ENCODE measurements around the gene NRP1.

The NRP1 gene

GRCh38 chr10:33165911-33166310 lies 168.6 kb downstream of the NRP1 start:
- no peak overlapping the region for H3K4me2 ChIP-seq (ENCODE audit: low read length)
- H3K27ac ChIP-seq: no peak overlapping the region
- no peak overlapping the region for H2AFZ ChIP-seq
- H3K9ac ChIP-seq: no peak overlapping the region
- no peaks in the 10 kb centered on the region for H3K9me3 ChIP-seq (ENCODE audit: control insufficient read depth, low read length)
- H3K27me3 ChIP-seq (ENCODE audit: control insufficient read depth, insufficient read depth, low read length): no peaks in the 10 kb centered on the region
- no peak overlapping the region for H3K4me3 ChIP-seq (ENCODE audit: low read depth, low read length)
- no peaks in the 10 kb centered on the region for H3K79me2 ChIP-seq
- H3K36me3 ChIP-seq (ENCODE audit: control insufficient read depth, insufficient read depth, low read length): no peaks in the 10 kb centered on the region
- TF ChIP-seq CTCF (IDR thresholded peaks at IDR 0.05): no peak
- no peaks in the 10 kb centered on the region for H3K4me1 ChIP-seq

- no peaks in the 10 kb centered on the region for H3K79me2 ChIP-seq
- no peak overlapping the region for H3K9ac ChIP-seq
- no peak for TF ChIP-seq CTCF (IDR thresholded peaks at IDR 0.05)
- H3K27ac ChIP-seq: no peak overlapping the region
- H3K36me3 ChIP-seq (ENCODE audit: control insufficient read depth, insufficient read depth, low read length): no peaks in the 10 kb centered on the region
- no peak overlapping the region for H2AFZ ChIP-seq
- H3K9me3 ChIP-seq (ENCODE audit: control insufficient read depth, low read length): no peaks in the 10 kb centered on the region
- no peaks in the 10 kb centered on the region for H3K4me1 ChIP-seq
- no peak overlapping the region for H3K4me3 ChIP-seq (ENCODE audit: low read depth, low read length)
- H3K27me3 ChIP-seq (ENCODE audit: control insufficient read depth, insufficient read depth, low read length): no peaks in the 10 kb centered on the region
- H3K4me2 ChIP-seq (ENCODE audit: low read length): no peak overlapping the region
Observed at GRCh38 chr10:33164060-33164709, 170.3 kb downstream of the NRP1 start.

- no peaks in the 10 kb centered on the region for H3K79me2 ChIP-seq
- H3K4me2 ChIP-seq (ENCODE audit: low read length): no peak overlapping the region
- no peaks in the 10 kb centered on the region for H3K27me3 ChIP-seq (ENCODE audit: control insufficient read depth, insufficient read depth, low read length)
- no peak overlapping the region for H3K4me3 ChIP-seq (ENCODE audit: low read depth, low read length)
- no peaks in the 10 kb centered on the region for H3K36me3 ChIP-seq (ENCODE audit: control insufficient read depth, insufficient read depth, low read length)
- H3K4me1 ChIP-seq: no peaks in the 10 kb centered on the region
- H3K9me3 ChIP-seq (ENCODE audit: control insufficient read depth, low read length): no peaks in the 10 kb centered on the region
- no peak for TF ChIP-seq CTCF (IDR thresholded peaks at IDR 0.05)
- no peak overlapping the region for H3K27ac ChIP-seq
- H2AFZ ChIP-seq: no peak overlapping the region
- no peak overlapping the region for H3K9ac ChIP-seq
Observed at GRCh38 chr10:33162248-33162575, 172.3 kb downstream of the NRP1 start.

- TF ChIP-seq CTCF (IDR thresholded peaks at IDR 0.05): no peak
- H3K27ac ChIP-seq: no peak overlapping the region
Observed at GRCh38 chr10:33161550-33162247, 172.8 kb downstream of the NRP1 start.

GRCh38 chr10:33160151-33160550 lies 174.3 kb downstream of the NRP1 start:
- Histone ChIP-seq H3K36me3 (ENCODE audit: control insufficient read depth, insufficient read depth, low read length) (no peaks in the 10 kb centered on the region), H3K4me2 (ENCODE audit: low read length) (no peak overlapping the region), H3K4me3 (ENCODE audit: low read depth, low read length) (no peak overlapping the region), H3K9ac (no peak overlapping the region), H3K27me3 (ENCODE audit: control insufficient read depth, insufficient read depth, low read length) (no peaks in the 10 kb centered on the region), H2AFZ (no peak overlapping the region), H3K79me2 (no peaks in the 10 kb centered on the region), H3K4me1 (no peaks in the 10 kb centered on the region), H3K9me3 (ENCODE audit: control insufficient read depth, low read length) (no peaks in the 10 kb centered on the region), H3K27ac (no peak overlapping the region)
- TF ChIP-seq CTCF (IDR thresholded peaks at IDR 0.05): no peak

More at GRCh38 chr10:33161550-33162247, 172.8 kb downstream of the NRP1 start:
- Histone ChIP-seq H3K36me3 (ENCODE audit: control insufficient read depth, insufficient read depth, low read length) (no peaks in the 10 kb centered on the region), H3K79me2 (no peaks in the 10 kb centered on the region), H3K27me3 (ENCODE audit: control insufficient read depth, insufficient read depth, low read length) (no peaks in the 10 kb centered on the region), H3K9ac (no peak overlapping the region), H2AFZ (no peak overlapping the region), H3K9me3 (ENCODE audit: control insufficient read depth, low read length) (no peaks in the 10 kb centered on the region), H3K4me1 (no peaks in the 10 kb centered on the region), H3K4me3 (ENCODE audit: low read depth, low read length) (no peak overlapping the region), H3K4me2 (ENCODE audit: low read length) (no peak overlapping the region)

Measured in parathyroid adenoma (tissue), 2 donors.